ENCODE results near the gene SPR. TPM values are rescaled to one million over a fixed set of nuclear protein-coding genes. Genes with fewer than 3 reads are reported as not detected.

SPR gene
- total and polyA plus RNA-seq, 9 of the 15 experiments (the other 6 are each of a cell fraction or from before 2014, with no cell fraction given): 7.7 to 38.3 (median 26.3) TPM

DNA sequence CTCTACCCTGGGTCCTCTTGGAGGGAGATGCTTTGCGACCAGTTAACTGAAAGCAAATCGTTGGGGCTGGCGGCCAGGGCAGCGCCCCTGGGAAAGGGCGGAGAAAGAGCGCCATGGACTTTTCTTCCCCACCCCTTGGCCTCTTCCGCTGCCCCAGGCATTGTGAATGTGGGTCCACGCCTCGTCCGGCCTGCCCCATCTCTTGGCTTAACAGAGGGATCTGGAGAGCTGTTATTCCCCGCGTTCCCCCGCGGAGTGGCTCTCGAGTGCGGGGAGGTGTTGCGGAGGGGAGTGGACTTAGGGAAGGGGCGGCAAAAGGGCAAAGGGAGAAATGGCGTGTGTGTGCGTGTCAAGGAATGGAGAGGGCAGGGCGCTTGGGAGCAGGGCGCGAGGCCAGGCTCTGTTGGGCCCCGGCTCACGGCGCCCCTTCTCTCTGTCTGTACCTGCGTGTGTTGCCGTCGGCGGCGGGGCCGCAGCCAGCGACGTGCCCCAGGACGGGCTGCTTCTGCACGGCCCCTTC lies 36.7 kb downstream of the SPR start (continued):
- no peak for TF ChIP-seq ZBTB11 (CRISPR knock-in tag; IDR thresholded peaks at IDR 0.05)
- TF ChIP-seq, protein P1, sequence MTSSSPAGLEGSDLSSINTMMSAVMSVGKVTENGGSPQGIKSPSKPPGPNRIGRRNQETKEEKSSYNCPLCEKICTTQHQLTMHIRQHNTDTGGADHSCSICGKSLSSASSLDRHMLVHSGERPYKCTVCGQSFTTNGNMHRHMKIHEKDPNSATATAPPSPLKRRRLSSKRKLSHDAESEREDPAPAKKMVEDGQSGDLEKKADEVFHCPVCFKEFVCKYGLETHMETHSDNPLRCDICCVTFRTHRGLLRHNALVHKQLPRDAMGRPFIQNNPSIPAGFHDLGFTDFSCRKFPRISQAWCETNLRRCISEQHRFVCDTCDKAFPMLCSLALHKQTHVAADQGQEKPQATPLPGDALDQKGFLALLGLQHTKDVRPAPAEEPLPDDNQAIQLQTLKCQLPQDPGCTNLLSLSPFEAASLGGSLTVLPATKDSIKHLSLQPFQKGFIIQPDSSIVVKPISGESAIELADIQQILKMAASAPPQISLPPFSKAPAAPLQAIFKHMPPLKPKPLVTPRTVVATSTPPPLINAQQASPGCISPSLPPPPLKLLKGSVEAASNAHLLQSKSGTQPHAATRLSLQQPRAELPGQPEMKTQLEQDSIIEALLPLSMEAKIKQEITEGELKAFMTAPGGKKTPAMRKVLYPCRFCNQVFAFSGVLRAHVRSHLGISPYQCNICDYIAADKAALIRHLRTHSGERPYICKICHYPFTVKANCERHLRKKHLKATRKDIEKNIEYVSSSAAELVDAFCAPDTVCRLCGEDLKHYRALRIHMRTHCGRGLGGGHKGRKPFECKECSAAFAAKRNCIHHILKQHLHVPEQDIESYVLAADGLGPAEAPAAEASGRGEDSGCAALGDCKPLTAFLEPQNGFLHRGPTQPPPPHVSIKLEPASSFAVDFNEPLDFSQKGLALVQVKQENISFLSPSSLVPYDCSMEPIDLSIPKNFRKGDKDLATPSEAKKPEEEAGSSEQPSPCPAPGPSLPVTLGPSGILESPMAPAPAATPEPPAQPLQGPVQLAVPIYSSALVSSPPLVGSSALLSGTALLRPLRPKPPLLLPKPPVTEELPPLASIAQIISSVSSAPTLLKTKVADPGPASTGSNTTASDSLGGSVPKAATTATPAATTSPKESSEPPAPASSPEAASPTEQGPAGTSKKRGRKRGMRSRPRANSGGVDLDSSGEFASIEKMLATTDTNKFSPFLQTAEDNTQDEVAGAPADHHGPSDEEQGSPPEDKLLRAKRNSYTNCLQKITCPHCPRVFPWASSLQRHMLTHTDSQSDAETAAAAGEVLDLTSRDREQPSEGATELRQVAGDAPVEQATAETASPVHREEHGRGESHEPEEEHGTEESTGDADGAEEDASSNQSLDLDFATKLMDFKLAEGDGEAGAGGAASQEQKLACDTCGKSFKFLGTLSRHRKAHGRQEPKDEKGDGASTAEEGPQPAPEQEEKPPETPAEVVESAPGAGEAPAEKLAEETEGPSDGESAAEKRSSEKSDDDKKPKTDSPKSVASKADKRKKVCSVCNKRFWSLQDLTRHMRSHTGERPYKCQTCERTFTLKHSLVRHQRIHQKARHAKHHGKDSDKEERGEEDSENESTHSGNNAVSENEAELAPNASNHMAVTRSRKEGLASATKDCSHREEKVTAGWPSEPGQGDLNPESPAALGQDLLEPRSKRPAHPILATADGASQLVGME (CRISPR knock-in tag; IDR thresholded peaks at IDR 0.05): no peak
- no peak for TF ChIP-seq ZNF316 (IDR thresholded peaks at IDR 0.05)

Measured in K562 (cell line).